Right lobe of liver (tissue), 6 donors: Measurements from ENCODE around the gene ICE1. TPM values are rescaled to one million over a fixed set of nuclear protein-coding genes. Genes with fewer than 3 reads are reported as not detected.

ENCODE experiments used
- ATAC-seq, 4 donors: fragments of 200-7000 bp; cut with Tn5 transposase; one replicate each; pipeline ENCODE4 v1.9.1; 2020; ENCODE audit warnings: mild to moderate bottlenecking in 4 of 4, moderate library complexity in 4 of 4
- DNase-seq, 3 donors: peaks; one replicate each; pipeline ENCODE4 v3.0.0-alpha.2; 2020
- H3K27ac ChIP-seq, 3 donors: fragments of 200-600 bp; one replicate each; pipeline ENCODE4 v1.8.0; 2022
- H3K27me3 ChIP-seq, 2 donors: fragments of 200-600 bp; one replicate each; pipeline ENCODE4 v1.8.0; 2022
- H3K36me3 ChIP-seq, 4 donors: fragments of 200-600 bp; sonication (generic) in 1 of 4; one replicate each; pipeline versions ENCODE4 v1.5.1 to v1.8.0; 2017 to 2022; ENCODE audit warnings: control low read depth in 1 of 4
- H3K4me1 ChIP-seq, 4 donors: fragments of 200-600 bp; sonication (generic) in 1 of 4; one replicate each; pipeline versions ENCODE4 v1.5.1 to v1.8.0; 2017 to 2022; ENCODE audit warnings: control low read depth in 1 of 4
- H3K4me3 ChIP-seq, 3 donors: fragments of 200-600 bp; one replicate each; pipeline ENCODE4 v1.8.0; 2022
- H3K9me3 ChIP-seq, 4 donors: fragments of 200-600 bp; sonication (generic) in 1 of 4; one replicate each; pipeline versions ENCODE4 v1.5.1 to v1.8.0; 2017 to 2022; ENCODE audit warnings: control low read depth in 1 of 4
- POLR2A ChIP-seq: fragments of 450-650 bp; IDR thresholded peaks from one replicate; pipeline ENCODE4 v1.6.1; 2017; ENCODE audit warnings: antibody characterized with exemption, mild to moderate bottlenecking
- WGBS: methylation state at CpG from one replicate; pipeline ENCODE4 v1.1.6; 2018; ENCODE audit warnings: low coverage, low lambda C conversion rate; ENCODE audit not compliant: insufficient coverage; ENCODE audit errors: missing lambda C conversion rate; 5-methylcytosine and 5-hydroxymethylcytosine counted together
- intact Hi-C, 2 donors: fragments of 100-400 bp; cut with DNase I; formaldehyde crosslinking; loops; one replicate each; pipeline versions ENCODE4 v1.11.2 to v1.14.1; 2022
- total RNA-seq, 6 experiments: library from RNA; depleted of rRNA in 2 of 6; stranded (reverse); fragments of >200 nt in 2 of 6; fragmentation: NEBNext Ultra II Directional in 3 of 6; extraction: Animal tissue kit (Norgen Biotek cat#: 25700) in 3 of 6; gene quantifications; one replicate each; pipeline versions ENCODE4 v1.1.0 to v1.2.4, GENCODE V29; 2016 to 2023
- TF ChIP-seq, protein P1 (sequence below), 4 donors: fragments of 200-600 bp in 3 of 4; fragments of 450-650 bp in 1 of 4; IDR thresholded peaks; one replicate each; pipeline versions ENCODE4 v1.5.1 to v1.8.0; 2016 to 2022; ENCODE audit warnings: antibody characterized with exemption in 4 of 4, mild to moderate bottlenecking in 2 of 4
- donor health status: DM: no; HTN: yes; CAD: no.
- donor health status: DM: no; HTN: no; CAD: no.
- donor health status: DM: no; HTN: no; CAD: no.
- donor health status: DM: no; HTN: yes; CAD: no.
- donor health status: DM: no; HTN: yes; CAD: no.

The ICE1 gene
- total RNA-seq, 6 experiments from 2014 or later, result 8.2 to 10.7 (median 10.4) TPM

DNA sequence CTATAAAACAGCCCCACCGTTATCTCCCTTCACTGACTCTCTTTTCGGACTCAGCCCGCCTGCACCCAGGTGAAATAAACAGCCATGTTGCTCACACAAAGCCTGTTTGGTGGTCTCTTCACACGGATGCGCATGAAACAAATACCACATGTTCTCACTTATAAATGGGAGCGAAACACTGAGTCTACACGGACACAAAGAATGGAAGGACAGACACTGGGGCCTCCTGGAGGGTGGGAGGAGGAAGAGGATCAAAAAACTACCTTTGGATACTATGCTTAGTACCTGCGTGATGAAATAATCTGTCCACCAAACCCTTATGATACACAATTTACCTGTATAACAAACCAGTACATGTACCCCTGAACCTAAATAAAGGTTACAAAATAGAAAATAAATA lies 98.6 kb downstream of the ICE1 start:
- Histone ChIP-seq H3K9me3 (no peaks in the 10 kb centered on the region), H3K36me3 (no peaks in the 10 kb centered on the region), H3K27ac (no peak overlapping the region), H3K27me3 (no peaks in the 10 kb centered on the region), H3K4me3 (no peak overlapping the region), H3K4me1 (no peaks in the 10 kb centered on the region)
- 66% methylated on average over 8 of the region's 8 CpGs for WGBS
- ATAC-seq (no peak), DNase-seq (no peak)
- intact Hi-C loops, result no loop called here
- TF ChIP-seq, protein P1, sequence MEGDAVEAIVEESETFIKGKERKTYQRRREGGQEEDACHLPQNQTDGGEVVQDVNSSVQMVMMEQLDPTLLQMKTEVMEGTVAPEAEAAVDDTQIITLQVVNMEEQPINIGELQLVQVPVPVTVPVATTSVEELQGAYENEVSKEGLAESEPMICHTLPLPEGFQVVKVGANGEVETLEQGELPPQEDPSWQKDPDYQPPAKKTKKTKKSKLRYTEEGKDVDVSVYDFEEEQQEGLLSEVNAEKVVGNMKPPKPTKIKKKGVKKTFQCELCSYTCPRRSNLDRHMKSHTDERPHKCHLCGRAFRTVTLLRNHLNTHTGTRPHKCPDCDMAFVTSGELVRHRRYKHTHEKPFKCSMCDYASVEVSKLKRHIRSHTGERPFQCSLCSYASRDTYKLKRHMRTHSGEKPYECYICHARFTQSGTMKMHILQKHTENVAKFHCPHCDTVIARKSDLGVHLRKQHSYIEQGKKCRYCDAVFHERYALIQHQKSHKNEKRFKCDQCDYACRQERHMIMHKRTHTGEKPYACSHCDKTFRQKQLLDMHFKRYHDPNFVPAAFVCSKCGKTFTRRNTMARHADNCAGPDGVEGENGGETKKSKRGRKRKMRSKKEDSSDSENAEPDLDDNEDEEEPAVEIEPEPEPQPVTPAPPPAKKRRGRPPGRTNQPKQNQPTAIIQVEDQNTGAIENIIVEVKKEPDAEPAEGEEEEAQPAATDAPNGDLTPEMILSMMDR (IDR thresholded peaks at IDR 0.05), result no peak
- no peak for TF ChIP-seq POLR2A

DNA sequence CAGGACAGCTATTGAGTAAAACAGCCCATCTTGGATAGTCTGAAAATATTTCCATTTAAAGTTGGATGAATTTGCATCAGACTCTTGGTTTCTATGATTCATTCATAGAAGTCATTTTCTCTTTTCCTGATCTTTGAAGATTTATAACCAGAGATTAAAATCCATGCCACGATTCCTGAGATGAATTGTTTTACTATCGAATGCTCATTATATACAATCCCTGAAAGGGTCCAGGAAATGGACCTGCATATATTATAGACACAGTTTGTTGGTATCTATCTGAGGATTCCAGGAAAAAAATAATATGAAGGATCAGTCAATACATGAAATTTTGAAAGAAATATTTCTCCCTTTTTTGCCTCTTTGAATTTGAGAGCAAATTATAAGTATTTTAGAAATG lies 99.0 kb downstream of the ICE1 start:
- Histone ChIP-seq H3K9me3 (no peaks in the 10 kb centered on the region), H3K27ac (no peak overlapping the region), H3K4me1 (no peaks in the 10 kb centered on the region), H3K27me3 (no peaks in the 10 kb centered on the region), H3K36me3 (no peaks in the 10 kb centered on the region), H3K4me3 (no peak overlapping the region)
- DNase-seq, result no peak
- intact Hi-C loops, result no loop called here
- no peak for ATAC-seq
- TF ChIP-seq, protein P1 (IDR thresholded peaks at IDR 0.05), result no peak
- no peak for TF ChIP-seq POLR2A
- WGBS, result 72% methylated on average over 2 of the region's 2 CpGs

GRCh38 chr5:5522336-5522735 lies 99.9 kb downstream of the ICE1 start:
- 72% methylated on average over 2 of the region's 2 CpGs for WGBS
- no peak for TF ChIP-seq POLR2A
- TF ChIP-seq, protein P1 (IDR thresholded peaks at IDR 0.05), result no peak
- no peak for ATAC-seq
- intact Hi-C loops, result no loop called here
- Histone ChIP-seq H3K4me3 (no peak overlapping the region), H3K4me1 (no peaks in the 10 kb centered on the region), H3K36me3 (no peaks in the 10 kb centered on the region), H3K27me3 (no peaks in the 10 kb centered on the region), H3K9me3 (no peaks in the 10 kb centered on the region), H3K27ac (no peak overlapping the region)
- DNase-seq, result no peak

DNA sequence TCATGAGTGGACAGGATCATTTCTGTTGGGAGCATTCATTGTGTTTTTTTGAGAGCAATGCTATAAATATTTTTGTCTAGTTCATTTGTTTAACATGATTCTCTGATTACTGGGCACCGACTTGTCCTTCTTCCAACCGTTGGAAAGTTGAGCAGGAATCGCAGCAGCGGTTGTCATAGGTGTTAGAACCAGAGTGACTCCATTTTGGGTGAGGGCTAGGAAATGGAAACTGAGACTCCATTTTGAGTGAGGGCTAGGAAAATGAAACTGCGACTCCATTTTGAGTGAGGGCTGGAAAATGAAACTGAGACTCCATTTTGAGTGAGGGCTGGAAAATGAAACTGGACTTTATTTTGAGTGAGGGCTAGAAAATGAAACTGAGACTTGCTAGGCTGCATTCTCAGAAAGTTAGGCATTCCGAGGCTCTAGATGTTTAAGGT lies 100.6 kb downstream of the ICE1 start:
- no peak for DNase-seq

More for the DNA sequence above, 100.6 kb downstream of the ICE1 start:
- no peaks in the 10 kb centered on the region for H3K9me3 ChIP-seq
- no peaks in the 10 kb centered on the region for H3K27me3 ChIP-seq
- TF ChIP-seq POLR2A, result no peak
- TF ChIP-seq, protein P1 (IDR thresholded peaks at IDR 0.05), result no peak
- peak in 2 of 4 donors; percentile 22 to 31 for ATAC-seq
- intact Hi-C loops, result no loop called here
- no peak overlapping the region for H3K27ac ChIP-seq
- no peaks in the 10 kb centered on the region for H3K4me1 ChIP-seq
- 79% methylated on average over 6 of the region's 6 CpGs for WGBS
- no peaks in the 10 kb centered on the region for H3K36me3 ChIP-seq
- H3K4me3 ChIP-seq, result no peak overlapping the region
